ENCODE data around the gene PHF21B. TPM values are rescaled to one million over a fixed set of nuclear protein-coding genes. Genes with fewer than 3 reads are reported as not detected.

The PHF21B gene
- total and polyA plus RNA-seq, 2 donors (not counting 1 experiment from before 2014, with no cell fraction given) = 0.17 TPM; not detected in 1

- Histone ChIP-seq H3K9me3 (ENCODE audit: control insufficient read depth, insufficient read depth, low read depth, low read length) (no peaks in the 10 kb centered on the region), H3K27ac (ENCODE audit: insufficient read depth, low read length) (no peak overlapping the region), H3K4me3 (replicated peaks in 1 of 4; ENCODE audit: control extremely low read depth in 1 of 4, insufficient read depth in 1 of 4, low read depth in 3 of 4, low read length in 4 of 4) (no peak overlapping the region), H4K20me1 (ENCODE audit: control insufficient read depth, extremely low read depth, insufficient read depth, low read length) (no peaks in the 10 kb centered on the region), H3K27me3 (ENCODE audit: control insufficient read depth, insufficient read depth, low read length) (no peaks in the 10 kb centered on the region), H3K9ac (ENCODE audit: insufficient read depth, low read length) (no peak overlapping the region), H3K4me1 (ENCODE audit: control insufficient read depth, extremely low read depth, insufficient read depth, low read length) (no peaks in the 10 kb centered on the region), H3K4me2 (ENCODE audit: extremely low read depth, insufficient read depth, low read length) (no peak overlapping the region), H3K36me3 (ENCODE audit: control insufficient read depth, insufficient read depth, low read length) (no peaks in the 10 kb centered on the region), H2AFZ (ENCODE audit: low read length) (no peak overlapping the region), H3K79me2 (ENCODE audit: control insufficient read depth, insufficient read depth, low read length) (no peaks in the 10 kb centered on the region)
- DNase-seq (ENCODE audit: low read depth in 2 of 2) = no peak
- TF ChIP-seq CTCF (conservative IDR thresholded peaks at IDR 0.05 in 1 of 2, IDR thresholded peaks at IDR 0.05 in 1 of 2; ENCODE audit: low read depth in 1 of 2, low read length in 2 of 2) = no peak
- no peak for TF ChIP-seq EZH2 (IDR thresholded peaks at IDR 0.05; ENCODE audit: low read length, missing control alignments)
Measured at GRCh38 chr22:44837481-44837880, 172.3 kb downstream of the PHF21B start.

DNA sequence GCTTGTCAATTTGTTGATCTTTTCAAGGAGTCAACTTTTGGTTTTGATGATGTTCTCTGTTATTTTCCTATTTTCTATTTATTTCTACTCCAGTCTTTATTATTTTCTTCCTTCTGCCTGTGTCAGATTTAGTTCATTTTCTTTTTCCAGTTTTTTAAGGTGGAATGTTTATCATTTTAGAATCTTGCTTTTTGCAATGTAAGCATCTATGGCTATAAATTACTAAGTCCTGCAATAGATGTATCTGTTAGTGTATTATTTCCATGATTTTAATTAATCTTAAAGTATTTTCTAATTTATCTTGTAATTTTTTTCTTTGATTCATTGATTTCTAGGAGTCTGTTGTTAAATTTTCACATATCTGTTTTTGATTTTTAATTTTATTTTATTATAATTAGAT is 175.7 kb downstream of the PHF21B start:
- no peak overlapping the region for H3K9ac ChIP-seq (ENCODE audit: insufficient read depth, low read length)
- DNase-seq (ENCODE audit: low read depth in 2 of 2) = no peak
- TF ChIP-seq CTCF (conservative IDR thresholded peaks at IDR 0.05 in 1 of 2, IDR thresholded peaks at IDR 0.05 in 1 of 2; ENCODE audit: low read depth in 1 of 2, low read length in 2 of 2) (no peak), EZH2 (IDR thresholded peaks at IDR 0.05; ENCODE audit: low read length, missing control alignments) (no peak)
- no peaks in the 10 kb centered on the region for H3K79me2 ChIP-seq (ENCODE audit: control insufficient read depth, insufficient read depth, low read length)
- H3K4me3 ChIP-seq (replicated peaks in 1 of 4; ENCODE audit: control extremely low read depth in 1 of 4, insufficient read depth in 1 of 4, low read depth in 3 of 4, low read length in 4 of 4) = no peak overlapping the region
- no peaks in the 10 kb centered on the region for H3K36me3 ChIP-seq (ENCODE audit: control insufficient read depth, insufficient read depth, low read length)
- H3K9me3 ChIP-seq (ENCODE audit: control insufficient read depth, insufficient read depth, low read depth, low read length) = no peaks in the 10 kb centered on the region
- H3K27me3 ChIP-seq (ENCODE audit: control insufficient read depth, insufficient read depth, low read length) = no peaks in the 10 kb centered on the region
- no peak overlapping the region for H2AFZ ChIP-seq (ENCODE audit: low read length)
- no peak overlapping the region for H3K27ac ChIP-seq (ENCODE audit: insufficient read depth, low read length)
- no peak overlapping the region for H3K4me2 ChIP-seq (ENCODE audit: extremely low read depth, insufficient read depth, low read length)
- H4K20me1 ChIP-seq (ENCODE audit: control insufficient read depth, extremely low read depth, insufficient read depth, low read length) = no peaks in the 10 kb centered on the region
- no peaks in the 10 kb centered on the region for H3K4me1 ChIP-seq (ENCODE audit: control insufficient read depth, extremely low read depth, insufficient read depth, low read length)

DNA sequence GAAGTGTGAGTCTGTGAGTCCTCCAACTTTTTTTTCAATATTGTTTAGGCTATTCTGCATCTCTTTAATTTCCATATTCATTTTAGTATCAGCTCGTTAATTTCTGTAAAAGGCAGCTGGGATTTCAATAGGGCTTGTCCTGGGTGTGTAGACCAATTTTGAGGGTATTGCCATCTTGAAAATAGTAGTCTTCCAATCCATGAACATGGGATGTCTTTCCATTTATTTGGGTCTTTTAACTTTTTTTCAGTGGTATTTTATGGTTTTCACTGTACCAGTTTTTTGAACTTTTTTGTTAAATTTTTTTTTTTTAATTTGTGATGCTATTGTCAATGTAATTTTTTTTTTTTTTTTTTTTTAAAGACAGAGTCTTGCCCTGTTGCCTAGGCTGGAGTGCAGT is 177.9 kb downstream of the PHF21B start:
- H3K4me2 ChIP-seq (ENCODE audit: extremely low read depth, insufficient read depth, low read length) = no peak overlapping the region
- TF ChIP-seq EZH2 (IDR thresholded peaks at IDR 0.05; ENCODE audit: low read length, missing control alignments) (no peak), CTCF (conservative IDR thresholded peaks at IDR 0.05 in 1 of 2, IDR thresholded peaks at IDR 0.05 in 1 of 2; ENCODE audit: low read depth in 1 of 2, low read length in 2 of 2) (no peak)
- no peaks in the 10 kb centered on the region for H3K79me2 ChIP-seq (ENCODE audit: control insufficient read depth, insufficient read depth, low read length)

More for the DNA sequence above, 177.9 kb downstream of the PHF21B start:
- H3K36me3 ChIP-seq (ENCODE audit: control insufficient read depth, insufficient read depth, low read length) = no peaks in the 10 kb centered on the region
- H3K9me3 ChIP-seq (ENCODE audit: control insufficient read depth, insufficient read depth, low read depth, low read length) = no peaks in the 10 kb centered on the region
- H2AFZ ChIP-seq (ENCODE audit: low read length) = no peak overlapping the region
- no peak overlapping the region for H3K9ac ChIP-seq (ENCODE audit: insufficient read depth, low read length)
- no peak for DNase-seq (ENCODE audit: low read depth in 2 of 2)
- no peak overlapping the region for H3K27ac ChIP-seq (ENCODE audit: insufficient read depth, low read length)
- no peaks in the 10 kb centered on the region for H3K4me1 ChIP-seq (ENCODE audit: control insufficient read depth, extremely low read depth, insufficient read depth, low read length)
- H3K4me3 ChIP-seq (replicated peaks in 1 of 4; ENCODE audit: control extremely low read depth in 1 of 4, insufficient read depth in 1 of 4, low read depth in 3 of 4, low read length in 4 of 4) = no peak overlapping the region
- H4K20me1 ChIP-seq (ENCODE audit: control insufficient read depth, extremely low read depth, insufficient read depth, low read length) = no peaks in the 10 kb centered on the region
- H3K27me3 ChIP-seq (ENCODE audit: control insufficient read depth, insufficient read depth, low read length) = no peaks in the 10 kb centered on the region

Other genes with a start within 250 kb of the PHF21B start
- gene NUP50, start 153.9 kb upstream of the PHF21B start, total RNA-seq = 29.2 and 32.6 TPM in 2 replicates
- gene NUP50, start 153.9 kb upstream of the PHF21B start, polyA plus RNA-seq = 17.4 and 33.5 TPM in 2 replicates
- 20.5 and 30.9 TPM in 2 replicates for gene KIAA0930, start 230.9 kb upstream of the PHF21B start, total RNA-seq
- 28.2 and 38.2 TPM in 2 replicates for gene KIAA0930, start 230.9 kb upstream of the PHF21B start, polyA plus RNA-seq